ACC112 (cell line): ENCODE data around the gene FRMD7.
"Not testable (repeated sequence)": the region's sequence is repeated elsewhere in the genome, so short reads cannot be mapped to it uniquely, and the experiment has no call there.

Experiments
- H2AFZ ChIP-seq: fragments of 200-600 bp; sonication (generic); one replicate; pipeline ENCODE4 v1.6.0; 2017; ENCODE audit warnings: antibody characterized with exemption, low read length; ENCODE audit not compliant: unreplicated experiment
- H3K27ac ChIP-seq: fragments of 200-600 bp; sonication (generic); 2 replicates; pipeline ENCODE4 v1.5.1; 2014; ENCODE audit warnings: low read depth, mild to moderate bottlenecking, antibody characterized with exemption, low read length, moderate library complexity
- H3K27me3 ChIP-seq: fragments of 200-600 bp; sonication (generic); 2 replicates; pipeline ENCODE4 v1.6.1; 2014; ENCODE audit warnings: mild to moderate bottlenecking, antibody characterized with exemption, low read length, moderate library complexity, mixed read lengths; ENCODE audit not compliant: insufficient read depth
- H3K36me3 ChIP-seq: fragments of 200-600 bp; sonication (generic); 2 replicates; pipeline ENCODE4 v1.6.1; 2016; ENCODE audit warnings: mild to moderate bottlenecking, antibody characterized with exemption, low read length, moderate library complexity, mixed read lengths; ENCODE audit not compliant: insufficient read depth
- H3K4me1 ChIP-seq: fragments of 200-600 bp; sonication (generic); one replicate; pipeline ENCODE4 v1.6.1; 2016; ENCODE audit warnings: low read length, mixed read lengths; ENCODE audit not compliant: insufficient read depth, unreplicated experiment, control insufficient read depth
- H3K4me3 ChIP-seq: fragments of 200-600 bp; sonication (generic); 2 replicates; pipeline ENCODE4 v1.5.1; 2014; ENCODE audit warnings: mild to moderate bottlenecking, low read depth, low read length
- H3K79me2 ChIP-seq: fragments of 200-600 bp; sonication (generic); one replicate; pipeline ENCODE4 v1.6.0; 2016; ENCODE audit warnings: low read length; ENCODE audit not compliant: control insufficient read depth, unreplicated experiment, insufficient read depth

FRMD7 gene, protein sequence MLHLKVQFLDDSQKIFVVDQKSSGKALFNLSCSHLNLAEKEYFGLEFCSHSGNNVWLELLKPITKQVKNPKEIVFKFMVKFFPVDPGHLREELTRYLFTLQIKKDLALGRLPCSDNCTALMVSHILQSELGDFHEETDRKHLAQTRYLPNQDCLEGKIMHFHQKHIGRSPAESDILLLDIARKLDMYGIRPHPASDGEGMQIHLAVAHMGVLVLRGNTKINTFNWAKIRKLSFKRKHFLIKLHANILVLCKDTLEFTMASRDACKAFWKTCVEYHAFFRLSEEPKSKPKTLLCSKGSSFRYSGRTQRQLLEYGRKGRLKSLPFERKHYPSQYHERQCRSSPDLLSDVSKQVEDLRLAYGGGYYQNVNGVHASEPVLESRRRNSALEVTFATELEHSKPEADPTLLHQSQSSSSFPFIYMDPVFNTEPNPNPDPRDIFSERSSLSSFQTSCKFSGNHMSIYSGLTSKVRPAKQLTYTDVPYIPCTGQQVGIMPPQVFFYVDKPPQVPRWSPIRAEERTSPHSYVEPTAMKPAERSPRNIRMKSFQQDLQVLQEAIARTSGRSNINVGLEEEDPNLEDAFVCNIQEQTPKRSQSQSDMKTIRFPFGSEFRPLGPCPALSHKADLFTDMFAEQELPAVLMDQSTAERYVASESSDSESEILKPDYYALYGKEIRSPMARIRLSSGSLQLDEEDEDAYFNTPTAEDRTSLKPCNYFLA

GRCh38 chrX:132127743-132128142 lies at the start of gene FRMD7:
FRMD7 (minus strand) TSS chrX:132128020; CDS start chrX:132127844, 176 bp downstream.
- no peaks in the 10 kb centered on the region for H3K36me3 ChIP-seq
- H3K4me1 ChIP-seq = peaks cover 5% of the 10 kb centered on the region
- no peaks in the 10 kb centered on the region for H3K79me2 ChIP-seq
- peaks cover 4% of the 10 kb centered on the region; the same call in 1 of the 2 replicates for H3K27me3 ChIP-seq
- no peak within 1 kb of the TSS for H3K4me3 ChIP-seq
- H3K27ac ChIP-seq = no peak within 1 kb of the TSS
- H2AFZ ChIP-seq = no peak within 1 kb of the TSS

DNA sequence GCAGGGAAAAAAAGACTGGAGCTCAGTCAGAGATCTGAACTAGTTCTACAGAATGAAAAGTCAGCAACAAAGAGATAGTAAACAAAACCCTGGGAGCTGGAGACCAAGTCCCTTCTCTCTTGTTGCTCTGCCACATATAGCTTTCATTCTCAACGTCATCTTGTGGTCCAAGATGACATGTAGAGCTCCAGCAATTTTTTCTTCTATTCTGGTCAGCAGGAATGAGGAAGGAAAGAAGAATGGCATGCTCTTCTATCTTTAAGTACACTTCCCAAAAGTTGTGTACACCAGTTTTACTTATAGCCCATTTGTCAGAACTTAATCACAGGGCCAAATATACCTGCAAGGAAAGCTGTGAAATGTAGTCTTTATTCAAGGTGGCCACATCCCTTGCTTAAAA lies 45.8 kb upstream of the FRMD7 start:
- no peak overlapping the region for H2AFZ ChIP-seq
- no peak overlapping the region for H3K27ac ChIP-seq
- no peaks in the 10 kb centered on the region for H3K4me1 ChIP-seq
- peaks cover 28% of the 10 kb centered on the region for H3K27me3 ChIP-seq
- H3K79me2 ChIP-seq = no peaks in the 10 kb centered on the region
- H3K36me3 ChIP-seq = no peaks in the 10 kb centered on the region
- H3K4me3 ChIP-seq = no peak overlapping the region

DNA sequence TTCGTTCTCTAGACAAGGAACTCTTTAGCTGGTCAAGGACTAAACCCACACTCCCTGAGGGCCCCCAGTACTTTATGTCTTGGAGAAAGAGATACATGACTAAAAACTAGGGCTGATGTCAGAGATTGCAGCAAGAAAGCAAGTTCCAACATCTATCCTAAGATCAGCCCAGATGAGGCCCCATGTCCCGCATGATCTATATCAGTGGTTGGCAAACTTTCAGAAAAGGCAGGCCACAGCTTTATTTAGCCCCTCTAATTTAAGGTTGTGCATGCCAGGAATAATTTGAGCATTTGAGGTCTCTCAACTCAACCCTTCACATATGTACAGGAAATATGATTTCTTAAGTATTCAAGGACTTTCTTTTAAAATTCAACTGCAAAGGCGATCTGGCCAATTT lies 44.1 kb upstream of the FRMD7 start:
- H3K4me1 ChIP-seq = no peaks in the 10 kb centered on the region
- H3K36me3 ChIP-seq = no peaks in the 10 kb centered on the region
- no peak overlapping the region for H3K4me3 ChIP-seq
- no peaks in the 10 kb centered on the region for H3K79me2 ChIP-seq
- H2AFZ ChIP-seq = no peak overlapping the region
- H3K27ac ChIP-seq = no peak overlapping the region
- H3K27me3 ChIP-seq = peaks cover 28% of the 10 kb centered on the region

DNA sequence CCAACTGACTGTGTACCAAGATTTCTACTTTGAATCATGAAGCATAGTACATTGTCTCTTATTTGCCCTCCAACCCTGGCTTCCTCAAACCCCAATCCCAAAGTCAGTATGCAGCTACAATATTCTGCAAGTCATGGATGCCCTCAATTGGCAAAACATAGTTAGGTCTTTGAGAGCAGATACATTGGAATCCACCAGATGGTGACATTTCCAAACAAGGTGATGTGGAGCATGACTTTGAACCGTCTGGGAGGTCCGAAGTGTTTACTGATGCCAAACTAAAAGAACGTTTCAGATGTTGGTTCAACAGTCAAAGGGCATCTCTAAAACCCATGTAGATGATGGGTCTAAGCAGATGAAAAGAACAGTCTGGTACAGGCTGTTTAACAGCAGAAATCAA lies 43.7 kb upstream of the FRMD7 start:
- no peak overlapping the region for H3K4me3 ChIP-seq
- H3K27me3 ChIP-seq = peaks cover 28% of the 10 kb centered on the region
- no peak overlapping the region for H3K27ac ChIP-seq
- H3K79me2 ChIP-seq = no peaks in the 10 kb centered on the region
- no peaks in the 10 kb centered on the region for H3K4me1 ChIP-seq
- no peaks in the 10 kb centered on the region for H3K36me3 ChIP-seq
- no peak overlapping the region for H2AFZ ChIP-seq

- H3K27ac ChIP-seq = no peak overlapping the region
Measured at GRCh38 chrX:132169554-132169953, 41.7 kb upstream of the FRMD7 start.

GRCh38 chrX:132165651-132166050 lies 37.8 kb upstream of the FRMD7 start:
- Histone ChIP-seq H3K27me3 (peaks cover 11% of the 10 kb centered on the region), H3K4me1 (no peaks in the 10 kb centered on the region), H3K79me2 (no peaks in the 10 kb centered on the region), H3K4me3 (no peak overlapping the region), H2AFZ (no peak overlapping the region), H3K27ac (no peak overlapping the region), H3K36me3 (no peaks in the 10 kb centered on the region)

More at GRCh38 chrX:132169554-132169953, 41.7 kb upstream of the FRMD7 start:
- H3K4me1 ChIP-seq = no peaks in the 10 kb centered on the region
- H3K27me3 ChIP-seq = peaks cover 23% of the 10 kb centered on the region
- no peak overlapping the region for H2AFZ ChIP-seq
- H3K79me2 ChIP-seq = no peaks in the 10 kb centered on the region
- H3K4me3 ChIP-seq = no peak overlapping the region
- H3K36me3 ChIP-seq = no peaks in the 10 kb centered on the region

DNA sequence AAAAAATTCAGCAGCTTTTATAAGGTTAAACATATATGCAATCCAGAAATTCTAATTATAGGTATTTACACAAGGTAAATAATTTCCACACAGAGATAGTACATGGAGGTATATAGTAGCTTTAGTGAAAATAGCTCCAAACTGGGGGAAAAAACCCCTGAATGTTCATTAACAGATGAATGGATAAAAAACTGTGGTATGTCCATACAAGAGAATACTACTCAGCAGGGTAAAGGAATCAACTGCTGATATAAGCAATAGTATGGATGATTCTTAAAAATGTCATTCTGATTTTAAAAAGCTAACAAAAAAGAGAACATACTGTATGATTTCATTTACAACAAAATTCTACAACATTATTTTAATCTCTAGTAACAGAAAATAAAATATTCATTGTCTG lies 37.2 kb upstream of the FRMD7 start:
- H3K4me1 ChIP-seq = no peaks in the 10 kb centered on the region
- H2AFZ ChIP-seq = no peak overlapping the region
- H3K4me3 ChIP-seq = no peak overlapping the region

DNA sequence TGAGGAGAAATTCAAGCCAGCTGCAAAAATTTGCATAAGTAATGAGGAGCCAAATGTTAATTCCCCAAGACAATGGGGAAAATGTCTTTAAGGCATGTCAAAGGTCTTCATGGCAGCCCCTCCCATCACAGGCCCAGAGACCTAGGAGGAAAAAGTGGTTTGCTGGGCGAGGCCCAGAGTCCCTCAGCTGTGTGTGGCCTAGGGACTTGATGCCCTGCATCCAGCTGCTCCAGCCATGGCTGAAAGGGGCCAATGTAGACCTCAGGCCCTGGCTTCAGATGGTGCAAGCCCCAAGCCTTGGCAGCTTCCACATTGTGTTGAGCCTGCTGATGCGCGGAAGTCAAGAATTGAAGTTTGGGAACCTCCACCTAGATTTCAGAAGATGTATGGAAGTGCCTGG lies 35.3 kb upstream of the FRMD7 start:
- not testable (repeated sequence) for H3K4me3 ChIP-seq, H3K79me2 ChIP-seq, H2AFZ ChIP-seq, H3K27me3 ChIP-seq, H3K4me1 ChIP-seq, H3K36me3 ChIP-seq, H3K27ac ChIP-seq

More for the DNA sequence above, 37.2 kb upstream of the FRMD7 start:
- H3K36me3 ChIP-seq = no peaks in the 10 kb centered on the region
- peaks cover 8% of the 10 kb centered on the region for H3K27me3 ChIP-seq
- H3K27ac ChIP-seq = no peak overlapping the region
- no peaks in the 10 kb centered on the region for H3K79me2 ChIP-seq

DNA sequence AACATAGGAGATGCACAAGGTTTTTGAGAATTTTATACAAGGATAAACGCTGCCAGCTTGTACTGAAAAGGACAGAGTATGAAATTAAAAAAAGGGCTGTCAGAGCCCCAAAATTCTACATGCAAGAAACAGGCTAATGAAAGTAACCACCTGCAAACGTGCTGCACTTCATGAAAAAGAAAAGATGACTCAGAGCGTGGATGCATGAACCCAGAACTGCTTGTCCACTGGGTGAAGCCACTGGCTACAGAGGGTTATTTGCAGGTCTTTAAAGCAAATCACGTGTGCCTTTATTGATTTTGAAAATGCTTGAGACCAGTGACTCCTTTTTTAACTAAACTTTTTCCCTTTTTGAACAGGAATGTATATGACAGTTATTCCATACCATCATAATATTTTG lies 25.3 kb upstream of the FRMD7 start:
- no peaks in the 10 kb centered on the region for H3K36me3 ChIP-seq
- no peaks in the 10 kb centered on the region for H3K79me2 ChIP-seq
- no peak overlapping the region for H3K4me3 ChIP-seq
- no peaks in the 10 kb centered on the region for H3K4me1 ChIP-seq
- no peaks in the 10 kb centered on the region for H3K27me3 ChIP-seq
- H3K27ac ChIP-seq = no peak overlapping the region
- H2AFZ ChIP-seq = no peak overlapping the region

GRCh38 chrX:132146456-132146855 lies 18.6 kb upstream of the FRMD7 start:
- Histone ChIP-seq H3K79me2 (no peaks in the 10 kb centered on the region), H3K4me3 (no peak overlapping the region), H3K4me1 (no peaks in the 10 kb centered on the region), H3K27me3 (no peaks in the 10 kb centered on the region), H2AFZ (no peak overlapping the region), H3K36me3 (no peaks in the 10 kb centered on the region), H3K27ac (no peak overlapping the region)

GRCh38 chrX:132144061-132144460 lies 16.2 kb upstream of the FRMD7 start:
- no peak overlapping the region for H2AFZ ChIP-seq
- no peak overlapping the region for H3K27ac ChIP-seq
- no peaks in the 10 kb centered on the region for H3K79me2 ChIP-seq
- H3K4me3 ChIP-seq = no peak overlapping the region
- no peaks in the 10 kb centered on the region for H3K36me3 ChIP-seq
- H3K27me3 ChIP-seq = no peaks in the 10 kb centered on the region
- no peaks in the 10 kb centered on the region for H3K4me1 ChIP-seq
